Neural cell (in vitro differentiated cells): Measurements from ENCODE around the gene KEL.

Experiments
- POLR2AphosphoS5 ChIP-seq: IDR thresholded peaks from 2 replicates; pipeline ENCODE4 v1.6.1; 2012
- TF ChIP-seq, protein P1 (sequence below): fragments of 450-650 bp; IDR thresholded peaks from 2 replicates; pipeline ENCODE4 v1.5.1; 2014; ENCODE audit warnings: antibody characterized with exemption, mild to moderate bottlenecking, moderate library complexity; ENCODE audit not compliant: poor library complexity, severe bottlenecking

DNA sequence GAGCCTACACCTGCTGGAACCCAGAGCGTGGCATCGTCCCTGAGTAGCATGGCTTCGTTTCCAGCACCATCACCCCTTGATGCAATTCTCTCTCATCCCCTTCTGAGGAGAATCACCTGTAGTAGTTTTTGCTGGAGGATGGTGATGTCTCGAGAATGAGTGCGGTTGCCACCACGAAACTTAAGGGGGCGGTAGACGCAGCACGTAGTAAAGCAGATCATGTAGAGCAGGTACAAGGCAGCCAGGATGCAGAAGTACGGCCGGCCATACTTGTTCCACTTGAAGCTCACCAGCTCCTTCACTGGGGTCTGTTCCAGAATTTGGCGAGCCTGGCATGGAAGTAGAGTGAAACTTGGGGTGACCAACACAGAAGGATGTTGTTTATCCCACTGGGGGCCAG lies 36.8 kb downstream of the KEL start:
- TF ChIP-seq, protein P1, sequence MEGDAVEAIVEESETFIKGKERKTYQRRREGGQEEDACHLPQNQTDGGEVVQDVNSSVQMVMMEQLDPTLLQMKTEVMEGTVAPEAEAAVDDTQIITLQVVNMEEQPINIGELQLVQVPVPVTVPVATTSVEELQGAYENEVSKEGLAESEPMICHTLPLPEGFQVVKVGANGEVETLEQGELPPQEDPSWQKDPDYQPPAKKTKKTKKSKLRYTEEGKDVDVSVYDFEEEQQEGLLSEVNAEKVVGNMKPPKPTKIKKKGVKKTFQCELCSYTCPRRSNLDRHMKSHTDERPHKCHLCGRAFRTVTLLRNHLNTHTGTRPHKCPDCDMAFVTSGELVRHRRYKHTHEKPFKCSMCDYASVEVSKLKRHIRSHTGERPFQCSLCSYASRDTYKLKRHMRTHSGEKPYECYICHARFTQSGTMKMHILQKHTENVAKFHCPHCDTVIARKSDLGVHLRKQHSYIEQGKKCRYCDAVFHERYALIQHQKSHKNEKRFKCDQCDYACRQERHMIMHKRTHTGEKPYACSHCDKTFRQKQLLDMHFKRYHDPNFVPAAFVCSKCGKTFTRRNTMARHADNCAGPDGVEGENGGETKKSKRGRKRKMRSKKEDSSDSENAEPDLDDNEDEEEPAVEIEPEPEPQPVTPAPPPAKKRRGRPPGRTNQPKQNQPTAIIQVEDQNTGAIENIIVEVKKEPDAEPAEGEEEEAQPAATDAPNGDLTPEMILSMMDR, result no peak
- no peak for TF ChIP-seq POLR2AphosphoS5
